Measurements from ENCODE around the gene CCDC110.
"Not testable (repeated sequence)": the region's sequence is repeated elsewhere in the genome, so short reads cannot be mapped to it uniquely, and the experiment has no call there.

The CCDC110 gene

DNA sequence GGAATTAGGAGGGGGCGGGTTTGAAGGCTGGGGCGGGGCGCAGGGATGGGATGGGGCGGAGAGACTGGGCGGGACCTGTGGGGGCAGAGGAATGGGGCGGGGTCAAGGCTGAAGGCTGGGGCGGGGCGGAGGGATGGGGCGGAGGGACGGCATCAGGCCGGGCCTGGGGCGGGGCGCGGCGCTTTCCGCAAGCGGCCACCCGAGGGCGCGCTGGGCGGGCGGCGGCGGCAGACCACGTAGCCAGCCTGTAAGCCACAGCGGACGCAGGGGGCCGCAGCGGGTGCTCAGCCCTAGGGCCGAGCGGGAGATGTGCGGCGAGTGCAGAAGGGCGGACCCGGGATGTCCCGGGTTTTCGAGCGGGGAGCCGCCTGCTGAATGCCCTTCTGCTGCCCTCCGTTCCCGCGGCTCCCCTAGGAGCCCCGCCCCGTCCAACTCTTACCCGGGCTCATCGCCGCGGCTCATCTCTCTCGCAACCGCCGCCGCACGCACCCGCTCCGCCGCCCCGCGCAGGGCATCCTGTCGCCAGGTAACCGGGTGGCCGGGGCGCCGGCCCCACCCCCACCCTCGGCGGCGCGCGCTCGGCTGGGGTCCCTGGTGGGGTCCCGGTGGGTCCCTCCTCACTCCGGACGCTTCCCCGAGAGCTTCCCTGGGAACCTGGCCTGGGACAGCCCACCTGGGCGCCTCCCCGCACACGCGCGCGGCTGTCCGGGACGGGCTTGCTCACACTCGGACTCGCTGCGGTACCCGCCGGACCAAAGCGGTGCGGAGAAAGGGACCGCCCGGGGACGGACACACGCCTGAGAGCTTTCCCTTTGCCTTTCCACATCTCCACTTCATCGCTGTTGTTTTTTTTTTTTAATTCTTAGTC is at the start of gene CCDC110:
CCDC110 (minus strand) TSS at position 499 of the 868 bp plus-strand sequence; CDS start at position 449, 50 bp downstream.
- Histone ChIP-seq H3K27me3 (ENCODE audit: low read depth) (no peaks in the 10 kb centered on the region), H3K9me3 (no peaks in the 10 kb centered on the region), H3K36me3 (replicated peaks) (no peaks in the 10 kb centered on the region), H3K4me1 (no peaks in the 10 kb centered on the region; the same call in 1 of the 2 replicates), H3K4me3 (peak within 1 kb of the TSS; percentile 66)
- peak; percentile 84 to 95 for DNase-seq (ENCODE audit: low spot score in 2 of 2)
- in situ Hi-C loops (cut with MboI; ENCODE audit: low sequenced_read_pairs): no loop called here

DNA sequence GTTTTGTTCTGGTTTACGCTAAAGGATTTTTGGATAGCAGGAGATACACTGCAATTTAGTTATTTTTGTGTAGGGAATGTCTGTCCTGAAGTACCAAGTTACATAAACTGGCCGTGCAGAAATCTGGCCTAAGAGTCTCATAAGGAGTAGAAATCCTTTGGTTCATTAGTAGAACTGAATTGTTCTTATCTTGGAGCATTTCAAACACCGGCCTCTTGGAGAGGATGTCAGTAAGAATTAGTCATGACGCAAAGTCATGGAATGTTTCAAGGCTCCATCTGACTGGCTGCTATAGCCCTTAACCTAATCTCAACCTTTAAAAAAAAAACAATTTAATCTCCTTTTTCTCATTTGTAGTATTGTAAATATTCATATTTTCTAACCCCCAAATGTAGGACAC is 48.6 kb upstream of the CCDC110 start:
- DNase-seq (ENCODE audit: low spot score in 2 of 2): no peak
- in situ Hi-C loops (cut with MboI; ENCODE audit: low sequenced_read_pairs): no loop called here
- Histone ChIP-seq H3K4me3 (no peak overlapping the region), H3K36me3 (replicated peaks) (no peaks in the 10 kb centered on the region), H3K4me1 (no peaks in the 10 kb centered on the region; the same call in none of the 2 replicates), H3K9me3 (no peaks in the 10 kb centered on the region), H3K27me3 (ENCODE audit: low read depth) (no peaks in the 10 kb centered on the region)

DNA sequence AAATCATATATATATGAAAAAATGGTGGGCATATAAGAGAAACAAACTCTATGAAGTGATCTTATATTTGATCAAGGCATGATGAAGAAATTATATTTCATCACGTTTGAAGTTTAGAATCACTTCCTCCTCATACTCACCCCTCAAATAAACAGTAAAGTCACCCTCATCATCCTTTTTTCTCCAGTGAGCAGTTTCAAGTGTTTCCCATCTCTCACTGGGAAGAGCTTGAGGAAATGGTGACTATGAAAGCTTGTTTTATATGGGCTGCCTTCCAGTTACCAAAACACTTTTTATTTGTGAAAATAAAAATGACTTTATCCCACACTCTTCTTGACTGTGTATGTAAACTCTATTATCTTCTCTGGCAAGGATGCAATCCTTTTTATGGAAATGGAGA is 47.0 kb upstream of the CCDC110 start:
- Histone ChIP-seq H3K4me3 (no peak overlapping the region), H3K27me3 (ENCODE audit: low read depth) (no peaks in the 10 kb centered on the region), H3K9me3 (no peaks in the 10 kb centered on the region), H3K36me3 (replicated peaks) (no peaks in the 10 kb centered on the region), H3K4me1 (no peaks in the 10 kb centered on the region; the same call in none of the 2 replicates)
- in situ Hi-C loops (cut with MboI; ENCODE audit: low sequenced_read_pairs): no loop called here
- DNase-seq (ENCODE audit: low spot score in 2 of 2): no peak

DNA sequence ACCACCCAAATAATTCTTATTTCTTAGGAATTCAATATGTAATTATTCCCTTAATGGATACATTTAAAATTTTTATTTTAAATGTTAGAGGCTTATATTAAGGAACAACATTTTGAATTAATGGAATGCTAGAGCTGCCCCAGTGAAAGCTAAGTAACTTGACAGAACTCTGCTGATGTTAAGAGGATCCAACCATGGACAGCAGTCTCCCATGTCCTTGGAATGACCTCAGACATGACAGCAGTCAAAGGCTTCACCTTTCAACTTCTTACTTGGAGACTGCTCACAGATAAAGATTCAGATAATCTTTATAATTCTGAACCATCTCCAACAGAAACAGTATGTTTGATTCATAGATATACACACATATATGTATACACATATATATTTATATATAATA is 46.5 kb upstream of the CCDC110 start:
- in situ Hi-C loops (cut with MboI; ENCODE audit: low sequenced_read_pairs): no loop called here

DNA sequence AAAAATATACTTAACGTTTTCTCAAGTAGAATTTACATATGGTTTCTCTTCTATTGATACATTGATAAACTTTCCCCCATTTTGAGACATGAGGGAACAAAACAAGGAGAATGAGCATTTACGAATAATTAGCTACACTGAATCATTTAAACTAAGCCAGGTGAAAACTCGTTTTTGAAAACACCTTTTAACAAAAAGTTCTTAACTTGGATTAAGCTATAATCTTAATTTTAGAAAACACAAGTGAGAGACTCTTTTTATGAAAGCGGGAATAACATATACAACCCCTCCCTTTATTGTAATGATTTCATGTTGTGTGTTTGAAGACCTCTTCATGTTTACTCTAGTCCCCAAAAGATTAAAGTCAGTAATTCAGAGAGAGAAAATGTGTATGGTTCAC is 43.7 kb upstream of the CCDC110 start:
- Histone ChIP-seq H3K27me3 (ENCODE audit: low read depth) (no peaks in the 10 kb centered on the region), H3K4me1 (no peaks in the 10 kb centered on the region; the same call in none of the 2 replicates), H3K36me3 (replicated peaks) (no peaks in the 10 kb centered on the region), H3K4me3 (no peak overlapping the region), H3K9me3 (no peaks in the 10 kb centered on the region)
- no peak for DNase-seq (ENCODE audit: low spot score in 2 of 2)
- in situ Hi-C loops (cut with MboI; ENCODE audit: low sequenced_read_pairs): no loop called here

More for the DNA sequence above, 46.5 kb upstream of the CCDC110 start:
- Histone ChIP-seq H3K9me3 (no peaks in the 10 kb centered on the region), H3K4me1 (no peaks in the 10 kb centered on the region; the same call in none of the 2 replicates), H3K36me3 (replicated peaks) (no peaks in the 10 kb centered on the region), H3K4me3 (no peak overlapping the region), H3K27me3 (ENCODE audit: low read depth) (no peaks in the 10 kb centered on the region)
- DNase-seq (ENCODE audit: low spot score in 2 of 2): no peak

DNA sequence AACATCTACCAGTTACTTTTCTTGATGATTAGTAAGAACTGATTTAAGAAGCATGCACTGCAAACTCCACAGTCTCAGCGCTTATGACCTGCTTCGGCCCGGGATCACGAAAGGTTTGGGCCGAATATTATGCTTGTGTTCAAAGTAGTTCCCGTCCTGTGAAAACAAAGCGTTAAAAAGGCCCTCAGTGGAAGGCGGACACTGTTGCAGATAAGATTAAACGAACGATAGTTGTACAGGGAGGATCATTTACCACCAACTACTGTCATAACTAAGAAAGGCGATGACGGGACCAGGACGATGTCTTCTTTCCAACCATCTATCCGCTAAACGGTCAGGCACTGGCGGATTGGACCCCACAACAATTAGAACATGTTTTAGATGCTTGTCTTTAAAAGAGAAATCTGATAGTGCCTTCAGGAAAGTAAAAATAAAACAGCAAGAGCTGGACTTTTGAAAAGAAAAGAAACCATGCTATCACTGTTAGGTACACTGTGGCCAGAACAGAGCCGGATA is 42.7 kb upstream of the CCDC110 start:
- H3K36me3 ChIP-seq (replicated peaks): no peaks in the 10 kb centered on the region
- in situ Hi-C loops (cut with MboI; ENCODE audit: low sequenced_read_pairs): no loop called here
- no peak overlapping the region for H3K4me3 ChIP-seq
- H3K27me3 ChIP-seq (ENCODE audit: low read depth): no peaks in the 10 kb centered on the region
- DNase-seq (ENCODE audit: low spot score in 2 of 2): no peak
- no peaks in the 10 kb centered on the region for H3K9me3 ChIP-seq
- no peaks in the 10 kb centered on the region; the same call in none of the 2 replicates for H3K4me1 ChIP-seq

DNA sequence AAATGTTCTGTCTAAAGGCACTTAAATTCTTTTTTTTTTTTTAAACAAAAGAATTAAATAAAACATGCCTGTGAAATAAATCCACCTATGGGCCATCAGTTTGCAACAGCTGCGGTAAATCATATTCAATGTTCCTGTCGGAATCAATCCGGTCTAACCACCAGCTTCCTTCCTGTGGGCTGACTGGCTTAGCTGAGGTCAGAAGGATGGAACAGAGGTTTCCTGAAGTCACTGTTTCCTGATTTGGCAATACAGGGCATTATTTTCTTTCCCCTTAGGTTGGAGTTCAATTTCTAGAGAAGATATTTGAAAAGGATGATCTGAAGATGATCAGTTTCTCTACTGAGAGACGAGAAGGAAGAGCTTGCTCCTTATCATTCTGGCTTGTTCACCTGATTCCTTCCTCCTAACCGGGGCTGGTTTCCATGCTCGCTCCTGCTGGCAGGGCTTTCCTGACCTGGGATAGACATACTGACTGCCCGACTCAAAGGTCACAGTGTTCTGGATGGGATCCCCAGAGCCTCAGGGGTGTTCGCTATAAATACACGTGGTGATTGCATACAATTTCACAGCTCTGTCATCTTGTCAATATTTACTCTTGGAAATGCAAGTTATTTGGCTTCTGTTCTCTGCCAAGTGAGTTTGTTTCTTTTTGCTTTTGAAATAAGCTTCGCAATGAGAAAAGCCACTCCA is 42.1 kb upstream of the CCDC110 start:
- H3K4me3 ChIP-seq: no peak overlapping the region
- DNase-seq (ENCODE audit: low spot score in 2 of 2): no peak

DNA sequence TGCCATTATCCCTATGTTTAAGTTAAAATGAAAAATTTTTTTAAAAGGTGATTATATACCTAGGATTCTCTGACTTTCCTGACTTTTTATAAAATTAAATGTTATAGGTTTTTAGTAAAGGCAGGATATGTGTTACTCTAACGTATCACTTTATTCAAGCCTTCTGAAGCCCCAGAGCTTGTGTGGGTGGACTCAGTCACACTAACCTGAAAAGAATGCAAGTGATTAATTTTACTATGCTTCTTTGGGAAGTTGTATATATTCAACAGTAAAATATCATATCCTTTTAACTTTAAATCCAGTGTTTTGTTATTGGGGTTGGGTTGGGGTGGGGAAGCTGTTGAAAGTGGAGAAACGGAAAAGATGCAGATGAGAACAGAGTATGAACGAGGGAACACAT is 41.0 kb upstream of the CCDC110 start:
- Histone ChIP-seq H3K4me1 (no peaks in the 10 kb centered on the region), H3K27me3 (ENCODE audit: low read depth) (no peaks in the 10 kb centered on the region), H3K9me3 (no peaks in the 10 kb centered on the region), H3K4me3 (no peak overlapping the region), H3K36me3 (replicated peaks) (no peaks in the 10 kb centered on the region)
- in situ Hi-C loops (cut with MboI; ENCODE audit: low sequenced_read_pairs): no loop called here
- DNase-seq (ENCODE audit: low spot score in 2 of 2): no peak

More for the DNA sequence above, 42.1 kb upstream of the CCDC110 start:
- H3K4me1 ChIP-seq: no peaks in the 10 kb centered on the region; the same call in none of the 2 replicates
- no peaks in the 10 kb centered on the region for H3K27me3 ChIP-seq (ENCODE audit: low read depth)
- in situ Hi-C loops (cut with MboI; ENCODE audit: low sequenced_read_pairs): no loop called here
- H3K9me3 ChIP-seq: no peaks in the 10 kb centered on the region
- H3K36me3 ChIP-seq (replicated peaks): no peaks in the 10 kb centered on the region

DNA sequence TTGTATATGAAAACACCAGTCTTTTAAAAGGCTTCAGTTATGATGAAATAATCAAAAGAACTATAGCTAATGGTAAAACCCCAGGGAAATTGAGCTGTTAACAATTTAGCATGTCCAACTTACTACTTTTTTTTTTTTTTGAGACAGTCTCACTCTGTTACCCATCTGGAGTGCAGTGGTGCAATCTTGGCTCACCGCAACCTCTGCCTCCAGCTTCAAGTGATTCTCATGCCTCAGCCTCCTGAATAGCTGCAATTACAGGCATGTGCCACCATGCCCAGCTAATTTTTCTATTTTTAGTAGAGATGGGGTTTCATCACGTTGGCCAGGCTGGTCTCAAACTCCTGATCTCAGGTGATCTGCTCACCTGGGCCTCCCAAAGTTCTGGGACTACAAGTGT is 39.7 kb upstream of the CCDC110 start:
- in situ Hi-C loops (cut with MboI; ENCODE audit: low sequenced_read_pairs): not testable (repeated sequence)

DNA sequence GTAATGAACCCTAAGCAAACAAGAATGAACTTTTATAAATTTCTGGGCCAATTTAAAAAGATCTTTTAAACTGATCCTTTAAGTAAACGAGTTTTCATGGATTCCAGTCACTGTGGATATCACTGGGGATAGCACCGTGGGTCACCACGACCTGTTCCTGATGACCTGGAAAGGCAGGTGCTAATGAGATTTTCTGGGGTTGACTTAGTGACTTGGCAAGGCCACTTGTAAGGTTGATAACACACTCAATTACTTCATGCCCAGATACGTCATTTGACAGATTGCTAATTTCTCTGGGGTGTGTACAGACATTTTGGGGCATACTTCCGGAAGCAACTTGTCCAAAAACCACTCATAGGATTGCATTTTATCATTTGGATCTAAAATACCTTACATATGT is 39.3 kb upstream of the CCDC110 start:
- H3K4me1 ChIP-seq: no peaks in the 10 kb centered on the region
- no peak overlapping the region for H3K4me3 ChIP-seq
- in situ Hi-C loops (cut with MboI; ENCODE audit: low sequenced_read_pairs): no loop called here
- no peaks in the 10 kb centered on the region for H3K9me3 ChIP-seq
- no peaks in the 10 kb centered on the region; the same call in none of the 2 replicates for H3K27me3 ChIP-seq (ENCODE audit: low read depth)
- H3K36me3 ChIP-seq (replicated peaks): no peaks in the 10 kb centered on the region
- no peak for DNase-seq (ENCODE audit: low spot score in 2 of 2)

More for the DNA sequence above, 39.7 kb upstream of the CCDC110 start:
- not testable (repeated sequence) for DNase-seq (ENCODE audit: low spot score in 2 of 2); H3K4me3 ChIP-seq; H3K27me3 ChIP-seq (ENCODE audit: low read depth); H3K36me3 ChIP-seq (replicated peaks); H3K4me1 ChIP-seq; H3K9me3 ChIP-seq

DNA sequence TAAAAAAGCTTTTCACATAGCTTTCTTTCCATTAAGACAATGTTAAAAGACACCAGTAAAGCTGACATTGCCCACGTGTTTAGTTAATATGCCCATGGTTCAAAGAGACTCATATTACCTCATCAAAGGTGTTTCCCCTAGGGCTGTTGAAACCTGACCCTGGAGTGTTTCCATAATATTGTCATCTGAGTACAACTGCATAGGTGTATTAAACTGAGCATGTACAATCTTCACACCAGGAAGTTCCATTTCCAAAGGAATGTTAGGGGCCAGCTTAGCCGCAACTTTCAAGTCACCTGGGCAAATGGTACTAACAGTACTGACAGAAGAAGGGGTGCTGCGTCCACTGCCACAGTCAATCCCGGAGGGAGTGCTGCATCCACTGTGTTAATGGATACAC is 36.6 kb upstream of the CCDC110 start:
- Histone ChIP-seq H3K27me3 (ENCODE audit: low read depth) (no peaks in the 10 kb centered on the region; the same call in none of the 2 replicates), H3K4me3 (no peak overlapping the region), H3K36me3 (replicated peaks) (no peaks in the 10 kb centered on the region), H3K4me1 (no peaks in the 10 kb centered on the region), H3K9me3 (no peaks in the 10 kb centered on the region)
- in situ Hi-C loops (cut with MboI; ENCODE audit: low sequenced_read_pairs): no loop called here
- no peak for DNase-seq (ENCODE audit: low spot score in 2 of 2)

DNA sequence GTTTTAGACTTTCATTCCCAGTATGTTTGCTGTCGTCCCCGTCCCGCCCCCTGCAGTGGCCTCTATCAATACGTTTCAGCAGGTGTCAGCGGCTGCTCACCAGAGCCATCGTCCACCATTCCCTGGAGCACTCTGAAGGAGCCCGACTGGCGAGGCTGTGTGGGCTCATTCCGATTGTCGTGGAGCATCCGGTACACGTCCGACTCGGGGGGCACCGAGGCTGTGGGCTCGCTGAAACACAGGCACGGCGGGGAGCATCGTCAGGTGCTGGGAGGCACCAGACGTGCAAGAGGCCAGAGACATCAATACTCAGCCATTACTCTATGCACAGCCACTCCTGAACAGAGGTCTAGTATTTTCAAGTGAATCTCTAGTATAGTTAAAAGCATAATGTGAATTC is 34.9 kb upstream of the CCDC110 start:
- Histone ChIP-seq H3K27me3 (ENCODE audit: low read depth) (no peaks in the 10 kb centered on the region; the same call in none of the 2 replicates), H3K4me3 (no peak overlapping the region), H3K9me3 (no peaks in the 10 kb centered on the region), H3K36me3 (replicated peaks) (no peaks in the 10 kb centered on the region), H3K4me1 (no peaks in the 10 kb centered on the region)
- in situ Hi-C loops (cut with MboI; ENCODE audit: low sequenced_read_pairs): no loop called here
- DNase-seq (ENCODE audit: low spot score in 2 of 2): no peak

DNA sequence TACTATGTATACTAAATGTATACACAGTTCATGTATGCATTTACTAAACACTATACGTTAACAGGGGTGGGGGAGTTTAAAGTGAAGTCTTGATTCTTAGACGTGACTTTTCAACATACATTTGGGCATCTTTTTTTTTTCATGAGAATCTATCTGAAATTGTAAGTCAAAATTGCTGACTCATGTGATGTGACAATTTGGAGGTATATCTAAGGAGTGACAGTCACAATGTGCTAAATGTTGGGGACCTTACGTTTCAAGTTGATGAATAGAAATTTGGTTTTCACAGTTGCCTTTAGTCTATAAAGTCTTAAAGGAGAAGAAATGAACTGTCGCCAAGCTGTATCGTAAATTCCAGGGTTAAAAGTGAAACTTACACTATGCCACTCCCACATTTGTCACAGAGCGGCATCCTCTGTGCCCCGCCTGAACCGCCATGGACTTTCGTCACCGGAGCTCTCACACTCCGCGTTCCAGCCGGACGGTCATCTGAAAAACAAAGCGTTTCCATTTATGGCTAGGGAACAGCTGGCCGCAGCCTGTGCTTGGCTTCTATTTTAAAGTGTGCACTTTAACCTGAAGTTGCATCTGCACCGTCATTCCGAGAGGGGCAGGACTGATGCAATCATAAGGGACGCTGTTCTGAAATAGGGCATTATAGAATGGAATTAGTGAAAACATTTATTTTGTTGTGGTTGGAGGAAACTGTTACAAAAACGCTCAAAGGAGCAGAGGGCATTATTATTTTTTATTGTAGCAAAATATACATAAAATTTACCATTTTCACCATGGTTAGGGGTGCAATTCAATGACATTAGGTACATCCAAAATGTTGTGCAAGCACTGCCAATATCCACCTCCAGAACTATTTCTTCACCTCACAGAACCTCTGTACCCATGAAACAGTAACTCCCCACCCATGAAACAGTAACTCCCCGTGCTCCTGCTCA is 32.8 kb upstream of the CCDC110 start:
- DNase-seq (ENCODE audit: low spot score in 2 of 2): no peak
- in situ Hi-C loops (cut with MboI; ENCODE audit: low sequenced_read_pairs): no loop called here

More for the DNA sequence above, 32.8 kb upstream of the CCDC110 start:
- H3K27me3 ChIP-seq (ENCODE audit: low read depth): no peaks in the 10 kb centered on the region; the same call in none of the 2 replicates
- H3K4me3 ChIP-seq: no peak overlapping the region
- no peaks in the 10 kb centered on the region for H3K36me3 ChIP-seq (replicated peaks)
- H3K4me1 ChIP-seq: no peaks in the 10 kb centered on the region
- H3K9me3 ChIP-seq: no peaks in the 10 kb centered on the region; the same call in 1 of the 2 replicates
